H1 (cell line): ENCODE data around the gene ELOF1. TPM values are rescaled to one million over a fixed set of nuclear protein-coding genes. Genes with fewer than 3 reads are reported as not detected.
A peak's percentile ranks its signal among the peaks of the same experiment; 100 is the strongest.

ENCODE experiments used
- BACH1 ChIP-seq: IDR thresholded peaks from 2 replicates; pipeline ENCODE4 v1.6.1; 2012; ENCODE audit warnings: low read length, improper control_type of control experiment
- CBX8 ChIP-seq: fragments of 300-800, 300-1000 bp; sonication (generic); IDR thresholded peaks from 2 replicates; pipeline ENCODE4 v1.7.1; 2016; ENCODE audit warnings: low read depth, low read length, borderline replicate concordance
- CHD2 ChIP-seq: IDR thresholded peaks from 2 replicates; pipeline ENCODE4 v1.6.1; 2012; ENCODE audit warnings: low read length, improper control_type of control experiment
- NANOG ChIP-seq: IDR thresholded peaks from 2 replicates; pipeline ENCODE4 v1.6.1; 2011; ENCODE audit warnings: low read length, low read depth, mild to moderate bottlenecking, inconsistent platforms; ENCODE audit not compliant: insufficient read depth, poor library complexity, severe bottlenecking
- POLR2A ChIP-seq, 2 experiments: IDR thresholded peaks; 1 replicate in 1 of 2; 2 replicates in 1 of 2; pipeline ENCODE4 v1.6.1; 2011; ENCODE audit warnings: low read depth in 2 of 2, low read length in 2 of 2, mild to moderate bottlenecking in 2 of 2; ENCODE audit errors: control extremely low read depth in 1 of 2
- RNF2 ChIP-seq: fragments of 200-900, 300-1000 bp; sonication (generic); IDR thresholded peaks from 2 replicates; pipeline ENCODE4 v1.7.1; 2016; ENCODE audit warnings: borderline replicate concordance, low read depth, mild to moderate bottlenecking, antibody characterized with exemption, low read length; ENCODE audit not compliant: poor library complexity, severe bottlenecking; ENCODE audit errors: missing control alignments
- SAP30 ChIP-seq: fragments of 300-600 bp; sonication (generic); IDR thresholded peaks from 2 replicates; pipeline ENCODE4 v1.7.1; 2012; ENCODE audit warnings: low read length, moderate library complexity, mild to moderate bottlenecking, inconsistent platforms; ENCODE audit not compliant: insufficient read depth, insufficient replicate concordance
- SP2 ChIP-seq: IDR thresholded peaks from 2 replicates; pipeline ENCODE4 v1.6.1; 2012; ENCODE audit warnings: mild to moderate bottlenecking, low read length, inconsistent platforms
- TAF7 ChIP-seq: optimal IDR thresholded peaks from 2 replicates; pipeline ENCODE3; 2011; ENCODE audit warnings: low read depth, mild to moderate bottlenecking, inconsistent platforms, low read length, moderate library complexity, borderline replicate concordance
- polyA plus RNA-seq, 7 experiments: library from polyadenylated mRNA; depleted of rRNA in 3 of 7; stranded (reverse) in 5 of 7; unstranded in 2 of 7; fragments of >200 nt in 5 of 7; fragments of 200-250 nt in 2 of 7; gene quantifications; 1 replicate in 5 of 7; 2 replicates in 1 of 7; 4 replicates in 1 of 7; pipeline versions ENCODE4 v1.2.1 to v1.2.3, GENCODE V29; 2011 to 2013; ENCODE audit warnings: missing spikeins in 2 of 7, mixed read lengths in 2 of 7
- total RNA-seq: library from RNA; stranded (reverse); fragmentation: NEBNext Ultra II Directional; extraction: Animal tissue kit (Norgen Biotek cat#: 25700); gene quantifications from 2 replicates; pipeline ENCODE4 v1.2.1, GENCODE V29; 2021
- TF ChIP-seq, protein P1 (sequence below): IDR thresholded peaks from 2 replicates; pipeline ENCODE4 v1.6.1; 2012; ENCODE audit warnings: inconsistent platforms

ELOF1 gene
- total and polyA plus RNA-seq, 2 of the 8 experiments (the other 6 are each of a cell fraction or from before 2014, with no cell fraction given), result 84.2 to 101 TPM

DNA sequence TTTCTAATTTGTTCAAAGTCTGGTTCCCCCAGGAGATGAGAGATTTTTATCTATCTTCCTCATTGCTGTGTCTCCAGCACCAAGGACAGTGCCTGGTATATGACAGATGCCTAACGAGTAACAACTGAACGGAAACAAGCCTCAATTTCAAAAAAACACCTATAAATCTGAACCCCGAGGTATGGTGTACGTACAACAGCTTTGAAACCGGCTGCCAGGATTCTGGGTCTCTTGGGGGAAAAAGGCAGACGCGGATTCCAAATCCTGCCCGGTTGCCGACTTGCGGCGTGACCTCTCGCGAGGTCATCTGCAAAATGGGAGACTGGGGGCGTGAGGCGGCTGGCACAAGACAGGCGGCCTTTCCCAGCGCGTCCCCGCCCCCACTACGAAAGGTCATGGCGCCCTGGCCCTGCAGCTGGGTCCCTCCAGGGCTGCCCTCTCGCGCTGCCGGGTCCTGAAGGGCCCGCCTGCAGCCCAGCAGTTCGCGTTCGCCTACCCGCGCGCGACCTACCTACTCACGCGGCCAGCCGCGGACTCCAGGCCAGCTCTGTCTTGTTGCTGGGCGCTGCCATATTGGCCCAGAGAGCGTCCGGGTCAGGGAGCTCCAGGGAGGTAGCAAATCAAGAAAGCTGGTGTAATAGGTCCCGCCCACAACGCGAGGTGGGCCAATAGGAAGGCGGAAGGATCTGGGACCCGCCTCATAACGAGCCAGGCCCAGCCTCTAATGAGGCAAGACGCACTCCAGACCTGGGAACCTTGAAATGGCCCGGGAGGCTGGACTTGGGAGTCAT lies 30.3 kb downstream of the ELOF1 start, which contains the start of gene ECSIT (continued):
- peak; percentile 86 for TF ChIP-seq CHD2
- TF ChIP-seq, protein P1, sequence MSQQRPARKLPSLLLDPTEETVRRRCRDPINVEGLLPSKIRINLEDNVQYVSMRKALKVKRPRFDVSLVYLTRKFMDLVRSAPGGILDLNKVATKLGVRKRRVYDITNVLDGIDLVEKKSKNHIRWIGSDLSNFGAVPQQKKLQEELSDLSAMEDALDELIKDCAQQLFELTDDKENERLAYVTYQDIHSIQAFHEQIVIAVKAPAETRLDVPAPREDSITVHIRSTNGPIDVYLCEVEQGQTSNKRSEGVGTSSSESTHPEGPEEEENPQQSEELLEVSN, result no peak
- TF ChIP-seq SP2, result peak; percentile 18; the same call in 1 of the 2 replicates
- TF ChIP-seq SAP30, result peak; percentile 100
- TF ChIP-seq TAF7, result peak; percentile 66
- no peak for TF ChIP-seq CBX8
- TF ChIP-seq POLR2A (IDR thresholded peaks at IDR 0.05; ENCODE audit: control extremely low read depth in 1 of 2, low read depth in 2 of 2, low read length in 2 of 2), result peak; percentile 66 to 91
- no peak for TF ChIP-seq RNF2
- no peak for TF ChIP-seq NANOG
- TF ChIP-seq BACH1, result no peak
